Amygdala (tissue), 56 donors: ENCODE results near the gene IL21R.
A peak's percentile ranks its signal among the peaks of the same experiment; 100 is the strongest.
"Not testable (repeated sequence)": the region's sequence is repeated elsewhere in the genome, so short reads cannot be mapped to it uniquely, and the experiment has no call there.

ENCODE experiments used
- DNase-seq, 56 donors: peaks; one replicate each; lab custom pipeline; 2025; lab: John Stamatoyannopoulos, UW

IL21R gene

DNA sequence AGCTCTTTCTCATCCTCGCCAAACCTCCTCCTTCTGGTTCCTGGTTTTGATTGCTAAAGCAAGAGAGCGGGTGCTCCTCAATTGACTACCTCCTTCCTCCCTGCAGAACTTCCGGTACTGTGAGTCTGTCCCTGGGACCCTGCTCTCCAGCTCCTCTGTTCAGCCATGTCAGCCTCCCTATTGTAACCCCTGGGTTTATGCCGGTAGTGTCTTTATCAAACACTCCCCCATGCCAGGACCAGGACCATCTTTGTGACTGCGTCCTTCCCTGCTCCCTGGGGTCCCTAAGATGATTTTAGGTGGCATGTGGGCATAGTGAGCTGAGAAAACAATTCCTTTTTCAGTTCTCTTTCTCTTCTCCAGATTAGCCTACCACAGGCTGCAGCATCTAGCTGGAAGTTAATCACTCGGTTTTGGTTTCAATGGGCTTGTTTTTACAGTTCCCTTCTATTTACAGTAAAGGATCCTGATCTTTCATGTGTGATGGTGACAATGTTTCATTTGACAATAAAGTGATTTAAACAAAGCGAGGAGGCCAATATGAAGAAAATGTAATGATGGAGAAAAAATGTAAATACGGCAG, 27.7 kb upstream of the IL21R start:
- peak in 2 of 56 donors; percentile 5 to 32 for DNase-seq

DNA sequence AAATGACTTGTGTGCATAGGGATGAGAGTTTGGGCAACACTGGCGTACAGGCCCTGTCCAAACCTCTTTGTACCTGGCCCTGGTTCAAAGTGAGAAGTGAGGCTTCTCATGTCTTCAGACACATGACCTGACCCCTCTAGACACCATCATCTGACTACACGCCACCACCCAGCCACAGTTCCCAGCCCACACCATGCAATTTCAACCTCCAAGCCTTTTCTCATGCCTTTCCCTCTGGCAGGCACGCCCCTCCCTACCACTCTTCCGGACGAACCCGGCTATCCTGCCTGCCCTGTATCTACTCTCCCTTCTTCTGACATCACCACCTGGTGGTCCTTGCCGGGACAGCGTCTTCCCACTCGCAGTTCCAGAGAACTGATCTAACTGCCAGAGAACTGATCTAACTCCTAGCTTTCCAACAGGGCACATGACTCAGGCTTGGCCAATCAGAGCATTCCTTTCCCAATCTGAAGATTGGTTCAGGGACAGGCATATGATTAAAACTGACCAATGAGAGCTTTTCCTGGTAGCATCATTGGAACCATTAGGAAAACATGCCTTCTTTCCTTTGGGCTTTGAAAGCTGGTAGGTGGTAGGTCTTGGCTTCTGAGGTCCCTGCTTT, 27.1 kb upstream of the IL21R start:
- peak in 33 of 56 donors; percentile 4 to 63 (median 20) for DNase-seq

- DNase-seq: no peak
These were observed 24.1 kb upstream of the IL21R start for GRCh38 chr16:27377666-27378485.

DNA sequence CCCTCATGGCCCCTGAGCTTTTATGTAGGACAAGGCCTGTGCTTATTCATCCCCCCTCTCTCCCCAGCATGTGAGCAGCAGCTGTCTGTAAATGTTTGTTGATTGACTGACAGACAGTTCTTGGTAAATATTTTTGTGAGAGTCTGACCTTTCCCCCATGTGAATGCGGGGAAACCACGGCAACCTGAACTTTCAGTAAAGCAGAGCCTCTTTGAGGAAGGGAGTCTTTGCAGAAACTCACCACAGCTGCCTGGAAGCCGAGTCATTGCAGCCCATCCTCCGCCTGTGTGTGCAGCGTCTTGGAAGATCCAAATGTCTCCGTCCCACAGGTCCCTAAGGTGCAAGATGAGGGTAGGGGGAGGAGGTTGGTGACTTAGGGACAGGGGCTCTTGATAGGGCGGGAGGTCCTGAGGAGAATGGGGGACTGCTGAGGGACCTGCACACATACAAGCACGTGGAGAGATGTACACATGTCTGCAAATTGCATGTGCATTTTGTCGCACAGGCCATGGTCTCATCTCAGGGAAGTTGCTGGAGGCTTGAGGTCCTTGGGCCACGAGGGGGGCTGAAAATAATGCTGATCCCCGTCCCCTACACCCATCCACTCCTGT, 23.0 kb upstream of the IL21R start:
- no peak for DNase-seq

DNA sequence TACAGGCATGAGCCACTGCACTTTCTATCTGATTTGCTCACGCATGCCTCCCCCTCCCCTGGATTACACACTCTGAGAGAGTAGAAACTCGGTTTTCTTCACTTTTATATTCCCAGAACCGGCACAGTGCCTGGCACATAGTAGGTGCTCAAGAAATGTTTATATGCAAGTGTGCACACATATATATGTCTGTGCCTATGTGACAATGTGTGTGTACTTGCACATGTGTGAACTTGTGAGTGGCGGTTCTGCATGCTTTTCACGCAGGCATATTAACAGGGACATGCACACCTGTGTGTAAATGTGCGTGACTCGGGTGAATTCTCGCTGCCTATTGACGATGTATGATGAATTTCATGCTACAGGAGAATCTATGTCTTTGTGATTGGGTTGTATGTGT, 22.1 kb upstream of the IL21R start:
- DNase-seq: no peak

DNA sequence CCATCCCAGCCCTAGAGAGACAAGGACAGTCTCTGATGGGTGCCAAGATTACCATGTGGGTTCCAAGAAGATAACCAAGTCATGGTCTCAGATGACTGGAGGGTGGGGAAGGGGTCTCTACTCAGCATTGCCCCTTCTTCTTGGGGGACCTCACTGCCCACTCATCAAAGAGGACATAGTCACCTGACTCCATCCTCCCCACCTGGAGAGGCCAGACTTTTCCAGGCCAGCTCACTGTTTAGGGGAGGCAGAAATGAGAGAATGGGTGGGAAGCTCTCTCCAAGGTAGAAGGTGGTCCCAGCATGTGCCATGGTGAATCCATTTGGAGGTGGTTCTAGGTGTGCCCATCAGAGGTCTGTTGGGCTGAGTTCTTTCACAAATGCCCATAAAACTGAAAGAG, 20.7 kb upstream of the IL21R start:
- no peak for DNase-seq

DNA sequence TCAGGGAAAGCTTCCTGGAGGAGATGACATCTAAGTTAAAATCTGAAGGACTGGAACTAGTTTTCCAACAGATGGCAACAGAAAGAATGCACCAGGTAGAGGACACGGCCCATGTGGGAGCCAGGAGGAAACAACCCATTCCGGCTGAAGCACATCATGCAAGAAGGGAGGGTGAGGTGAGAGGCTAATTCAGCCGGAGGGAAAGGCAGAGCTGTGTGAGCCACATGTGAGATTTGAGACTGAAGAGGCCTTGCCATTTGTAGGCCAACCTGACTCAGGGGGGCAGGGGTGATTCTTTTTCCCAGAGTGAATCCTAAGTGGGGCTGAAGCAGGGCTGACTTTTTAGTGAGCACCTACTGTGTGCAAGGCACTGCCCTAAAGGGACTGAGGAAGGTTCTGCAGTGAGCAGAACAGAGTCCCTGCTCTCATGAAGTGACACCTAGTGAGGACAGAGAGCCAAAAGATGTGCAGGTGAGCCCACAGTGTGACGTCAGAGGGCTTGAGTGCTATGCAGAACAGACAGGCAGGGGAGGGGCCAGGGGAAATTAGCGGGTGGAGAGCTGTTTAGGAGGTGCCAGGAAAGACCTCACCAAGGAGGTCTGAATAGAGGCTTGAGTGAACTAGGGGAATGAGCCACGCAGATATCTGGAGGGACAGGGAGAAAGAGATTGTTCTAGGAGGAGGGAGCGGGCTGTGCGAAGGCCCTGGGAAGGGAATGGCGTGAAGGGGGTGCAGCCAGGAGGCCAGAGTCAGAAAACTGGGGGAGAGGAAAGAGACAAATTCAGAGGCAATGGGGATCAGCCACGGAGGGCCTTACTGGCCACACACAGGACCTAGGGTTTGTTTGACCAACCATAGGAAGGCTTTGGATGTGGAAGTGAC, 19.8 kb upstream of the IL21R start:
- no peak for DNase-seq

DNA sequence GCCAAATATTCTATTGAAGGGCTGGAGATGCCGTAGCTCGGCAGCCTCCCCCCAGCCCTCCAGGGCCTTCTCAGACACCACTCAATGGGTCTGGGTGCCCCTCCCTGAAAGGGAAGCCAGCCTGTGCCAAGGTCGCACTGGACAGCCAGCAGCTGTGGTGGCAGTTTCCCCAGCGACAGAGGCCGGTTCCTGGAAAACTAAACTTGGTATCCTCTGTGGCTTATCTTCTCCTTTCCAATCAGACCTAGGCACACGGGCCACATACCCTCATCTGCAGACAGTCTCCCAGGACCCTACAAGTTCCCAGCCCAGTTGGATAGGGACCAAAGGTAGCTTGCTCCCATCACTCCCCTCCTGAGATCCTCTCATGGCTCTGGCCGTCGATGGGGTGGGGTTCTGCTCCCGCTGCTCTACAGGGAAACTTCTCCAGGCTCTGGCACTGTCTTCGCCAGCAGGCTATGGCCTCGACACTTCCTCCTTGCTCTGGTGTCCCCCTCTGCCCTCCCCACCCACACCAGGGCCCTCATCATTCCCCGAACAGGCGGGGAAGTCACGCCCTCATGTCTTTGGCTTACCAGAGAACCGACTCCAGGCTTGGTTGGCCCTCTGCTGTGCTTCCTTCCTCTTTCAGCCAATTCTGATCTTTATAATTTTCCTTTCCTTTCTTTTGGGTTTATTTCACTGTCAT, 18.3 kb upstream of the IL21R start:
- peak in 4 of 56 donors; percentile 6 to 46 (median 12) for DNase-seq

DNA sequence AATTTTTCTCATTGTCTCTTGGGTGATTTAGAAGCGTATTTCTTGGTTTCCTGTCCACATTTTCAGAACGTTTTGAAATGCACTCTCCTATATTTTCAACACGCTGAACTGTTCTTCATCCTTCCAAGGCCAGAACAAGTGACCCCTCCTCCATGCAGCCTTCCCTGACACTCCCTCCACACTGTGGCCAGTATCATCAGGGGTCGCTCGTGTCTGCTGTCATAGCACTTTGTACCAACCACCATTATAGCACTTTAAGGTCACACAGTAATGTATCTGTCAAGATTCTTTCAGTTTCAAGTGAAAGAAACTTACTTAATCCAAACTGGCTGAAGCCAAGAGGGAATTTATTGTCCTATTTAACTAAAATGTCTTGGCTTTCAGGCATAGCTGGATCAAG, 17.5 kb upstream of the IL21R start:
- DNase-seq: no peak

DNA sequence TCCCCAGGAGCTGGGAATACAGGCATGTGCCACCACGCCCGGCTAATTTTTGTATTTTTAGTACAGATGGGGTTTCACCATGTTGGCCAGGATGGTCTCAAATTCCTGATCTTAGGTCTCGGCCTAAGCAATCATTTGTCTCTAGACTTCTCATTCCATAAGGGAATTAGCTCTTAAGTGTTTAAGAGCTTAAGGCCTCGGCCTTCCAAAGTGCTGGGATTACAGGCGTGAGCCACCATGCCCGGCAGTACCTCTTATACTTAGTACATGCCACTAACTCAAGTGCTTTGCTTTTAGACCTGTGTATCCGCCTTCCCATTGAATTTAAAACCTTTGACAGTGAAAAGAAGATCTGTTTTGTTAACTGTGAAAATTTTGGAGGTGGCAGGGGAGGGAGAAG, 16.6 kb upstream of the IL21R start:
- no peak for DNase-seq

- DNase-seq: no peak
These were observed 15.3 kb upstream of the IL21R start for GRCh38 chr16:27386674-27387073.

- no peak for DNase-seq
These were observed 14.2 kb upstream of the IL21R start for GRCh38 chr16:27387724-27388123.

GRCh38 chr16:27389272-27389961, 12.6 kb upstream of the IL21R start:
- DNase-seq: no peak

DNA sequence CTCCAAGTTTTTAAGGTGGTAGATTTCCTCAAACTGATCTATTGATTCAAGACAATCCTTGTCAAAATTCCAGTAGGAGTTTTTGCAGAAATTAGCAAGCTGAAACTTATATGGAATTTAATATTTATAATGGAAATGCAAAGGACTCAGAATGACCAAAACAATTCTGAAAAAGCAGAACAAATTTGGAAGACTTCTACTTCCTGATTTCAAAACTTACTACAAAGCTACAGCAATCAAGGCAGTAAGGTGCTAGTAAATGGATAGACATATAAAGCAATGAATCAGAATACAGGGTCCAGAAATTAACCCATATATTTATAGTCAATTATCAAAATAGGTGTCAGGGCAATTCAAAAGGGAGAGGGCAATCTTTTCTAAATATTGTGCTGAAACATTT, 11.8 kb upstream of the IL21R start:
- no peak for DNase-seq

DNA sequence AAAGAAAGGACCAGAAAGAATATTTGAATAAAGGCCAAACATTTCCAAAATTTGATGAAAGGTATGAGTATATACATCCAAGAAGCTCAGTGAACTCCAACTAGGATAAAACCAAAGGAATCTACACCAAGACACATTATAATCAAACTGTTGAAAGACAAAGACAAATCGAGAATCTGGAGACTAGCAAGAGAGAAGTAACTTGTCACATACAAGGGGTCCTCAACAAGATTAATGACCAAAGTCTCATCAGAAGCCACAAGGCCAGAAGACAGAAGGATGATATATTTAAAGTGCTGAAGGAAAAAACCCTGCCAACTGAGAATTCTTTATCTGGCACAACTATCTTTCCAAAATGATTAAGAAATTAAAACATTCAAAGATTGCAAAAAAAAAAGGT, 9.3 kb upstream of the IL21R start:
- DNase-seq: no peak

DNA sequence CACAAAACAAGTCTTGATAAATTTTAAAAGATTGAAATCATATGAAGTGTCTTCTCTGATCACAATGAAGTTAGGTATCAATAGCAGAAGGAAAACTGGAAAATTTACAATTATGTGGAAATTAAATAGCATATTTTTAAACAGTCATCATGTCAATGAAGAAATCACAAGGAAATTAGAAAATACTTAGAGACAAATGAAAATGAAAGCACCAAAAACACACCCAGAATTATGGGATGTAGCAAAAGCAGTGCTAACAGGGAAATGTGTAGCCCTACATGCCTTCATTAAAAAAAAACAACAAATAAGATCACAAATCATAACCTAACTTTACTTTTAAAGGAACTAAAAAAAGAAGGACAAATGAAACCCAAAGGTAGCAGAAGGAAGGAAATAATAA, 7.5 kb upstream of the IL21R start:
- DNase-seq: no peak

- not testable (repeated sequence) for DNase-seq
These were observed 3.6 kb upstream of the IL21R start for GRCh38 chr16:27398341-27398893.

DNA sequence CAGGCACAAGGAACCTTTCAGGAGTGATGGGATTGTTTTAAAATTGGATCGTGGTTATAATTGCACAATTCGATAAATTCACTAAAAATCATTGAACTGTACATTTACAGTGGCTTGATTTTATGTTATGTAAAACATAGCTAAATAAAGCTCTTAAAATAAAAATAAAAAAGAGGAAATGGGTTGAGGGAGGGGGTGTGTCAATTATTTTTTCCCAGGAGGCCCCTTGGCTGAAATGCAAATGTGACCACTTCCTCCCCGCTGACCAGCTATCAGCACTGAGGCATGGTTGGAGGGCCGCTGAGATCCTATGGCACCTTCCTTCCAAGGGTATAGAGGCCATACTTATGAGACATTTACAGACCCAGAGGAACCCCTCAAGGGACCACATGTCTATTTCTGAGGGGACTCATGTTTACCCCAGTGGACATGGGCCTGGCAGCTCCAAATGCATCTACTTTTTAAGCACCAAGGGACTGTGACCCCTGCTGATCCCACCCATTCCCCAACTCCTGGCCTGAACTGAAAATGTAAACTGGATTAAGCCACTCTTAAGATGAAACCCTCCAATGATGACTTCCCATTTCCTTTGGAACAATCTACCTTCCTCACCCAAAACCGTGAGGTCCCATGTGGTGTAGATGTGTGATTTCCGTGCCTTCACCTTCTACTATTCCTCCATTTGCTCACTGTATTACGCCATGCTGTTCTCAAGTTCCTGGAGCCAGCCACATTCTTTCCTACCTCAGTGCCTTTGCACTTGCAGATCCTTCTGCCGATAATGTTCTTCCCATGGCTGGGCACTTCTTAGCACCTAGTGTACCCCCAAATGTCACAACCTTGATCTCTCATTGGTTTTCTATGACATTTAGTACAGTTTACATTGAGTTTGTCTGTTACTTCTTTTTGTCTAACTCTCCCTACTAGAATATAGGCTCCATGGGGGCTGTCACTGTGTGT, 2.8 kb upstream of the IL21R start:
- no peak for DNase-seq
